HCT116 (cell line): ENCODE measurements around the gene AFF1.

Experiments used
- CTCF ChIP-seq, 3 experiments: fragments of 200-600 bp in 1 of 3; sonication (generic) in 1 of 3; IDR thresholded peaks in 2 of 3; conservative IDR thresholded peaks in 1 of 3; 2 replicates each; pipeline ENCODE4 v1.5.1; 2012 to 2017; ENCODE audit warnings: low read depth in 2 of 3, low read length in 2 of 3, antibody characterized with exemption in 1 of 3, borderline replicate concordance in 1 of 3, control low read depth in 1 of 3, mild to moderate bottlenecking in 1 of 3, mixed read lengths in 1 of 3, mixed run types in 1 of 3, moderate library complexity in 1 of 3; ENCODE audit not compliant: insufficient read depth in 1 of 3
- EZH2 ChIP-seq: fragments of 200-600 bp; sonication (generic); IDR thresholded peaks from 2 replicates; pipeline ENCODE4 v1.6.1; 2017; ENCODE audit warnings: antibody characterized with exemption, mixed run types
- EZH2phosphoT487 ChIP-seq: fragments of 200-600 bp; IDR thresholded peaks from 2 replicates; pipeline ENCODE4 v1.6.1; 2018; ENCODE audit warnings: antibody characterized with exemption, borderline replicate concordance
- FOSL1 ChIP-seq: IDR thresholded peaks from 2 replicates; pipeline ENCODE4 v1.6.1; 2012; ENCODE audit warnings: low read depth
- MAX ChIP-seq: IDR thresholded peaks from 2 replicates; pipeline ENCODE4 v1.6.1; 2012
- POLR2A ChIP-seq: IDR thresholded peaks from 2 replicates; pipeline ENCODE4 v1.7.0; 2011; ENCODE audit warnings: borderline replicate concordance; ENCODE audit not compliant: insufficient read depth, insufficient read length; ENCODE audit errors: extremely low read depth
- POLR2AphosphoS5 ChIP-seq: IDR thresholded peaks from 2 replicates; pipeline ENCODE4 v1.6.1; 2011; ENCODE audit warnings: mild to moderate bottlenecking, low read depth, low read length, moderate library complexity
- RAD21 ChIP-seq: IDR thresholded peaks from 2 replicates; pipeline ENCODE4 v1.6.1; 2012; ENCODE audit warnings: low read depth, mild to moderate bottlenecking
- REST ChIP-seq: IDR thresholded peaks from 2 replicates; pipeline ENCODE4 v1.6.1; 2012; ENCODE audit warnings: low read depth
- SIN3A ChIP-seq: IDR thresholded peaks from 2 replicates; pipeline ENCODE4 v1.6.1; 2012; ENCODE audit warnings: low read depth
- SP1 ChIP-seq: IDR thresholded peaks from 2 replicates; pipeline ENCODE4 v1.6.1; 2012; ENCODE audit warnings: low read depth
- YY1 ChIP-seq: IDR thresholded peaks from 2 replicates; pipeline ENCODE4 v1.6.1; 2011; ENCODE audit warnings: low read length, low read depth, moderate library complexity, mild to moderate bottlenecking; ENCODE audit not compliant: insufficient replicate concordance; ENCODE audit errors: extremely low read depth

- TF ChIP-seq CTCF (IDR thresholded peaks at IDR 0.05 in 2 of 3, conservative IDR thresholded peaks at IDR 0.05 in 1 of 3; ENCODE audit: borderline replicate concordance in 1 of 3, insufficient read depth in 1 of 3, low read depth in 2 of 3, low read length in 2 of 3) (no peak), POLR2A (no peak), SP1 (no peak), YY1 (no peak), FOSL1 (no peak), EZH2 (no peak), EZH2phosphoT487 (no peak), RAD21 (no peak), POLR2AphosphoS5 (no peak), MAX (no peak), SIN3A (no peak), REST (no peak)
These were observed 216.9 kb downstream of the AFF1 start for GRCh38 chr4:87151730-87152129.
